ENCODE data around the gene ARHGEF10L. TPM values are rescaled to one million over a fixed set of nuclear protein-coding genes. Genes with fewer than 3 reads are reported as not detected.

ARHGEF10L gene
- total RNA-seq, 1 donor from 2014 or later, result 20.3 TPM

GRCh38 chr1:17689011-17689410 is 149.5 kb downstream of the ARHGEF10L start:
- Histone ChIP-seq H3K36me3 (no peaks in the 10 kb centered on the region), H3K9ac (no peak overlapping the region), H3K4me2 (no peak overlapping the region), H3K79me2 (ENCODE audit: low read depth) (no peaks in the 10 kb centered on the region), H3K9me3 (ENCODE audit: low read depth) (no peaks in the 10 kb centered on the region), H3F3A (ENCODE audit: low read depth) (peaks cover 11% of the 10 kb centered on the region), H3K27me3 (no peaks in the 10 kb centered on the region), H4K20me1 (ENCODE audit: low read depth) (peaks cover 7% of the 10 kb centered on the region), H3K4me3 (no peak overlapping the region), H3K27ac (no peak overlapping the region), H3K4me1 (peaks cover 13% of the 10 kb centered on the region), H2AFZ (replicated peaks) (no peak overlapping the region)
- Mint-ChIP-seq H3K4me3 (no peak overlapping the region), H3K27me3 (ENCODE audit: insufficient read depth, low read depth) (peaks cover 8% of the 10 kb centered on the region), H3K9me3 (no peaks in the 10 kb centered on the region), H3K4me1 (peaks cover 38% of the 10 kb centered on the region), H3K36me3 (peaks cover 5% of the 10 kb centered on the region), H3K27ac (no peak overlapping the region)
- TF ChIP-seq EZH2 (IDR thresholded peaks at IDR 0.05), result no peak
- TF ChIP-seq EZH2phosphoT487 (IDR thresholded peaks at IDR 0.05), result no peak
- TF ChIP-seq CTCF (IDR thresholded peaks at IDR 0.05), result no peak
- no peak for DNase-seq (ENCODE audit: low spot score)

GRCh38 chr1:17690906-17691634 is 151.6 kb downstream of the ARHGEF10L start:
- peaks cover 8% of the 10 kb centered on the region for H3K27me3 Mint-ChIP-seq (ENCODE audit: insufficient read depth, low read depth)
- H3K9me3 ChIP-seq (ENCODE audit: low read depth), result no peaks in the 10 kb centered on the region
- no peak for DNase-seq (ENCODE audit: low spot score)
- TF ChIP-seq EZH2phosphoT487 (IDR thresholded peaks at IDR 0.05) (no peak), CTCF (IDR thresholded peaks at IDR 0.05) (no peak), EZH2 (IDR thresholded peaks at IDR 0.05) (no peak)
- no peak overlapping the region for H3K27ac ChIP-seq
- H3K79me2 ChIP-seq (ENCODE audit: low read depth), result no peaks in the 10 kb centered on the region
- peaks cover 19% of the 10 kb centered on the region for H3K4me1 Mint-ChIP-seq
- no peak overlapping the region for H3K4me2 ChIP-seq
- no peaks in the 10 kb centered on the region for H4K20me1 ChIP-seq (ENCODE audit: low read depth)
- H2AFZ ChIP-seq (replicated peaks), result no peak overlapping the region
- H3K27me3 ChIP-seq, result no peaks in the 10 kb centered on the region
- no peak overlapping the region for H3K9ac ChIP-seq
- H3K36me3 Mint-ChIP-seq, result peaks cover 5% of the 10 kb centered on the region
- no peak overlapping the region for H3K4me3 ChIP-seq
- no peaks in the 10 kb centered on the region for H3F3A ChIP-seq (ENCODE audit: low read depth)
- no peak overlapping the region for H3K4me3 Mint-ChIP-seq
- H3K27ac Mint-ChIP-seq, result peak overlapping the region; percentile 17
- H3K9me3 Mint-ChIP-seq, result no peaks in the 10 kb centered on the region
- peaks cover 1% of the 10 kb centered on the region for H3K4me1 ChIP-seq
- H3K36me3 ChIP-seq, result no peaks in the 10 kb centered on the region

GRCh38 chr1:17692645-17693044 is 153.1 kb downstream of the ARHGEF10L start:
- TF ChIP-seq EZH2phosphoT487 (IDR thresholded peaks at IDR 0.05), result no peak
- Histone ChIP-seq H2AFZ (replicated peaks) (no peak overlapping the region), H3F3A (ENCODE audit: low read depth) (no peaks in the 10 kb centered on the region), H4K20me1 (ENCODE audit: low read depth) (no peaks in the 10 kb centered on the region), H3K4me1 (peaks cover 5% of the 10 kb centered on the region), H3K4me2 (no peak overlapping the region), H3K9me3 (ENCODE audit: low read depth) (no peaks in the 10 kb centered on the region), H3K79me2 (ENCODE audit: low read depth) (no peaks in the 10 kb centered on the region), H3K27ac (no peak overlapping the region), H3K36me3 (no peaks in the 10 kb centered on the region), H3K9ac (no peak overlapping the region), H3K4me3 (no peak overlapping the region), H3K27me3 (no peaks in the 10 kb centered on the region)
- peaks cover 5% of the 10 kb centered on the region for H3K36me3 Mint-ChIP-seq
- DNase-seq (ENCODE audit: low spot score), result no peak
- H3K4me1 Mint-ChIP-seq, result peaks cover 19% of the 10 kb centered on the region
- H3K27ac Mint-ChIP-seq, result no peak overlapping the region
- H3K9me3 Mint-ChIP-seq, result no peaks in the 10 kb centered on the region
- no peak overlapping the region for H3K4me3 Mint-ChIP-seq
- H3K27me3 Mint-ChIP-seq (ENCODE audit: insufficient read depth, low read depth), result peaks cover 5% of the 10 kb centered on the region

Data from neural progenitor cell (in vitro differentiated cells).